Trophoblast cell (in vitro differentiated cells and primary cell): Measurements from ENCODE around the gene SAXO1.

ENCODE experiments used
- DNase-seq, 2 donors: peaks; one replicate each; pipeline ENCODE4 v3.0.0-alpha.2; 2016
- H2AFZ ChIP-seq: 2 replicates; pipeline ENCODE4 v1.6.1; 2013; ENCODE audit warnings: low read length, moderate library complexity, mild to moderate bottlenecking; ENCODE audit not compliant: insufficient read depth, poor library complexity
- H2AK5ac ChIP-seq: 2 replicates; pipeline ENCODE4 v1.6.1; 2013; ENCODE audit warnings: mild to moderate bottlenecking, low read length
- H2BK120ac ChIP-seq: 2 replicates; pipeline ENCODE4 v1.6.1; 2013; ENCODE audit warnings: low read length, mild to moderate bottlenecking, moderate library complexity; ENCODE audit not compliant: insufficient read depth, poor library complexity
- H2BK12ac ChIP-seq: 2 replicates; pipeline ENCODE4 v1.6.1; 2013; ENCODE audit warnings: mild to moderate bottlenecking, low read length, moderate library complexity
- H2BK5ac ChIP-seq: 2 replicates; pipeline ENCODE4 v1.6.1; 2013; ENCODE audit warnings: low read length, low read depth, moderate library complexity, mild to moderate bottlenecking; ENCODE audit not compliant: poor library complexity
- H3K14ac ChIP-seq: 2 replicates; pipeline ENCODE4 v1.6.1; 2013; ENCODE audit warnings: mild to moderate bottlenecking, low read length
- H3K18ac ChIP-seq: 2 replicates; pipeline ENCODE4 v1.6.1; 2013; ENCODE audit warnings: mild to moderate bottlenecking, low read length
- H3K23ac ChIP-seq: 2 replicates; pipeline ENCODE4 v1.6.1; 2013; ENCODE audit warnings: low read length
- H3K27ac ChIP-seq: 2 replicates; pipeline ENCODE4 v1.5.1; 2013; ENCODE audit warnings: low read depth, mild to moderate bottlenecking, inconsistent platforms, low read length, moderate library complexity
- H3K27me3 ChIP-seq: 2 replicates; pipeline ENCODE4 v1.6.1; 2013; ENCODE audit warnings: inconsistent platforms, mild to moderate bottlenecking, low read length, moderate library complexity; ENCODE audit not compliant: insufficient read depth
- H3K36me3 ChIP-seq, 2 experiments: 1 replicate in 1 of 2; 2 replicates in 1 of 2; pipeline ENCODE4 v1.6.1; 2013; ENCODE audit warnings: low read length in 2 of 2, mild to moderate bottlenecking in 2 of 2, moderate library complexity in 1 of 2; ENCODE audit not compliant: insufficient read depth in 2 of 2, control insufficient read depth in 1 of 2
- H3K4ac ChIP-seq: 2 replicates; pipeline ENCODE4 v1.6.1; 2013; ENCODE audit warnings: low read depth, mild to moderate bottlenecking, low read length, moderate library complexity
- H3K4me1 ChIP-seq, 2 experiments: 1 replicate in 1 of 2; 2 replicates in 1 of 2; pipeline ENCODE4 v1.6.1; 2013; ENCODE audit warnings: low read length in 2 of 2, mild to moderate bottlenecking in 2 of 2, moderate library complexity in 1 of 2; ENCODE audit not compliant: insufficient read depth in 2 of 2, control insufficient read depth in 1 of 2
- H3K4me2 ChIP-seq: 2 replicates; pipeline ENCODE4 v1.6.1; 2013; ENCODE audit warnings: inconsistent platforms, mild to moderate bottlenecking, low read length, moderate library complexity
- H3K4me3 ChIP-seq: 2 replicates; pipeline ENCODE4 v1.5.1; 2013; ENCODE audit warnings: mild to moderate bottlenecking, low read depth, low read length, inconsistent platforms
- H3K79me1 ChIP-seq: one replicate; pipeline ENCODE4 v1.6.1; 2013; ENCODE audit warnings: low read length
- H3K79me2 ChIP-seq: 2 replicates; pipeline ENCODE4 v1.6.1; 2013; ENCODE audit warnings: low read length, mild to moderate bottlenecking; ENCODE audit not compliant: control insufficient read depth, insufficient read depth, poor library complexity
- H3K9ac ChIP-seq: 2 replicates; pipeline ENCODE4 v1.6.1; 2013; ENCODE audit warnings: mild to moderate bottlenecking, low read length
- H3K9me3 ChIP-seq: 2 replicates; pipeline ENCODE4 v1.6.1; 2013; ENCODE audit warnings: low read depth, mild to moderate bottlenecking, control low read depth, inconsistent platforms, low read length; ENCODE audit not compliant: insufficient read depth
- H4K12ac ChIP-seq: 2 replicates; pipeline ENCODE4 v1.6.1; 2013; ENCODE audit warnings: low read depth, mild to moderate bottlenecking, low read length, moderate library complexity
- H4K8ac ChIP-seq: 2 replicates; pipeline ENCODE4 v1.6.1; 2013; ENCODE audit warnings: low read depth, mild to moderate bottlenecking, low read length, moderate library complexity
- H4K91ac ChIP-seq: one replicate; pipeline ENCODE4 v1.6.1; 2013; ENCODE audit warnings: low read depth, mild to moderate bottlenecking, low read length, moderate library complexity
- WGBS: extraction: QIAGEN DNeasy Blood & Tissue Kit; methylation state at CpG from one replicate; pipeline ENCODE4 v1.1.7; 2013; ENCODE audit warnings: missing lambda C conversion rate; ENCODE audit not compliant: insufficient read length, insufficient coverage; ENCODE audit errors: extremely low coverage; 5-methylcytosine and 5-hydroxymethylcytosine counted together

SAXO1 gene

DNA sequence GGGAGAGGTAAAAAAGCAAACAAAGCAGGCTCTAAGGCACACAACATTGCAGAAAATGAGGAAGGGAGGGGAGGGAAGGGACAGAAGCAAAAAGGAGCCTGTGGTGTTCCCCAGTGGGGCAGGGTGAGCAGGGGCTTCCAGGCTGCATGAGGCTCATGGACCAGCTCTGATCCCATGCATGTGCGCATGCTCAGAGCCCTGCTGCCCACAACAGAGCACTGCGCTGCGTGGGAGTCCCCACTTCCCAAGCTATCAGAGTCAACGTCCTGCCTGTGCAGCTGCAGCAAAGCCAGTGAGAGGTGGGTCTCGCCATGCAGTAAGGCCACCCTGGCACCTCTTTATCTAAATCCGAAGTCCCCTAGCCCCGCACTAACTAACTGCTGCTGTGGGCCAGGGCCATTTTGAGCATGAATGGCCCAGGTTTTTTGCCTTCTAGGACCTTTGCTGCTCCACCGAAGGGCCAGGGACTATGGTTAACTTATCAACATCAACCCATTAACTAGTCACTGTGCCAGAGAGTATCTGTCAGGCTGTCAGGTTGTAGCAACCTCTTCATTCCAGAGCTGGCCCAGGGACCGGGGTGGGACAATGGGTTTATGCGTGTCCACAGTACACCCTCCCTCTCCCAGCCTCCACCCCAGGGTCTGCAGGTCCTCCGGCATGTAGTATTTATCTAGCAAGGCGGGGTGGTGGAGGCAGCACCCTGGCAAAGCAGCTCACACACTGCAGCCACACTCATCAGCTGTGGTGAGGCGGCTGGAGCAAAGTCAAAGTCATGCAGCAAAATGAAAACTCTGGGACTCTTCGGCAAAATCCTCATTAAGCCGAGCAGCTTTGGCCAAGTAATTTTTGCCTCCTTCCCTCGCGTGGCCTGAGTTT is 123.6 kb downstream of the SAXO1 start:
- no peak overlapping the region for H2BK5ac ChIP-seq
- H2BK120ac ChIP-seq: no peak overlapping the region
- no peak overlapping the region for H3K27ac ChIP-seq
- no peaks in the 10 kb centered on the region for H3K79me1 ChIP-seq
- no peak overlapping the region for H4K12ac ChIP-seq
- WGBS: no CpG with 5 or more reads among the region's 17 CpGs
- DNase-seq: no peak
- no peak overlapping the region for H4K91ac ChIP-seq
- no peaks in the 10 kb centered on the region for H3K4me1 ChIP-seq
- no peak overlapping the region for H3K4me2 ChIP-seq
- peaks cover 3% of the 10 kb centered on the region for H3K9me3 ChIP-seq
- no peaks in the 10 kb centered on the region for H3K36me3 ChIP-seq
- H3K23ac ChIP-seq: no peak overlapping the region
- H4K8ac ChIP-seq: no peak overlapping the region
- H3K4me3 ChIP-seq: no peak overlapping the region
- no peaks in the 10 kb centered on the region for H3K79me2 ChIP-seq
- no peak overlapping the region for H2AK5ac ChIP-seq
- H3K9ac ChIP-seq: no peak overlapping the region
- H3K4ac ChIP-seq: no peak overlapping the region
- H3K27me3 ChIP-seq: no peaks in the 10 kb centered on the region
- H3K18ac ChIP-seq: no peak overlapping the region
- no peak overlapping the region for H2BK12ac ChIP-seq
- H2AFZ ChIP-seq: no peak overlapping the region
- no peak overlapping the region for H3K14ac ChIP-seq

DNA sequence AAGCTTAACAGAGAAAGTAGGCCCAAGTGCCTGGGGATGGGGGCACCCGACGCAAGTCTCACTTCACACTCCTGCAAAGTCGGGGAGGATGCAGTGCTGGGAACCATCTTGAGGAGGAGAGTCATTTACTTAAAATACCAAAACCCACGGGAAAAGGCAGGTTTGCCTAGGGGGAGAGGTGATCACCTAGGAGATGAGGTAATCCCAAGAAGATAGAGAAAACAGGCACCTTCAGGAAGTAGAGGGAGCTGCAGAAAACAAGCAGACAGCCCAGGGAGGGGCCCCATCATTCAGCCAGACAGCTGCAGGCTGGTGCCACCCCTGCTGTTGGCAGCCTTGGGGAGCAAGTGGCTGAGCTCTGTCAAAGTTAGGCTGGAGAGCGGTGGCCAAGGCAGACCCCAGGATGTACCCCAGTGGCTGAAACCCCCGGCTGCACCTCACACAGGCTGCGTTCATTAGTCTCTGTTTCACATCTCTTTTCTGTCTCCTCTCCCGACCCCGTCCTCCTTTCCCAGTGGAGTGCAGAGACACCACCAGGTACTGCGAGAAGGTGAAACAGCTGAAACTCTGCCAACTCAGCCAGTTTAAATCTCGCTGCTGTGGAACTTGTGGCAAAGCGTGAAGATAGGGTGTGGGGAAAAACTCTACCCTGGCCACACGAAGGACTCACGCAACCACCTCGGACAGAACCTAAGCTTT is 124.9 kb downstream of the SAXO1 start:
- H3K18ac ChIP-seq: no peak overlapping the region
- DNase-seq: no peak
- no peak overlapping the region for H4K8ac ChIP-seq
- no peaks in the 10 kb centered on the region for H3K79me2 ChIP-seq
- no peak overlapping the region for H2BK120ac ChIP-seq
- no peak overlapping the region for H3K14ac ChIP-seq
- H2BK5ac ChIP-seq: no peak overlapping the region
- H2AK5ac ChIP-seq: no peak overlapping the region
- no peak overlapping the region for H2BK12ac ChIP-seq
- H3K4ac ChIP-seq: no peak overlapping the region
- H3K4me1 ChIP-seq: no peaks in the 10 kb centered on the region
- H3K4me2 ChIP-seq: no peak overlapping the region
- no peak overlapping the region for H2AFZ ChIP-seq
- H3K9ac ChIP-seq: no peak overlapping the region
- no peaks in the 10 kb centered on the region for H3K79me1 ChIP-seq
- no CpG with 5 or more reads among the region's 15 CpGs for WGBS
- H3K4me3 ChIP-seq: no peak overlapping the region
- H4K91ac ChIP-seq: no peak overlapping the region
- no peaks in the 10 kb centered on the region for H3K36me3 ChIP-seq
- no peak overlapping the region for H3K27ac ChIP-seq
- H3K23ac ChIP-seq: no peak overlapping the region
- H4K12ac ChIP-seq: no peak overlapping the region
- no peaks in the 10 kb centered on the region for H3K27me3 ChIP-seq
- H3K9me3 ChIP-seq: peaks cover 3% of the 10 kb centered on the region

DNA sequence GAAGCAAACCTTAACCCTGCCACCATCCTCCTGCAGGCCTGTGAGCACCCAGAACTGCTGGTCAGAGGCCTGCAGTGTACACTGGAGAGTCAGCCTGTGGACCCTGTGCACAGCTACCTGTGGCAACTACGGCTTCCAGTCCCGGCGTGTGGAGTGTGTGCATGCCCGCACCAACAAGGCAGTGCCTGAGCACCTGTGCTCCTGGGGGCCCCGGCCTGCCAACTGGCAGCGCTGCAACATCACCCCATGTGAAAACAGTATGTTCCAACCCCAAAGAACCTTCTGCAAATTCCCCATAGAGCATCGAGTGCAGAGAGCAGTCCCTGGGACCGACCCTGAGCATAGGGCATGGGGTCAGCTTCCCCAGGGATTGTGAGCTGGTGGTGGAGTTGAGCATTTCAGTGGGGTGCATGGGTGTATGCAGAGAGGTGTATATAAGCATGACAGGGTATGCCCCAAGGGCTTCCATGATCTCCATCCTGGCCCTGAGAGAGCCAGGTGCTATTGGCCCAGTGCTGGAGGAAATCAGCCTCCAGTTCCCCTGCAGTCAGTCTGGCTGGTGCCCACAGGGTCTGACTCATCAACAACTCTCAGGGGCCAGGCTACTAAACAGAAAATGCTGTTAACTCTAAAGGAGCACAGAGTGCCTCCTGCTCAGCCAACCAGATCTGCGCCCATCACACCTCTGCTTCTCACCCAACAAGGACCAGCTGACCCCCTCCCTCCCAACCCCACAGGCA is 126.2 kb downstream of the SAXO1 start:
- no peak overlapping the region for H4K8ac ChIP-seq
- H3K36me3 ChIP-seq: no peaks in the 10 kb centered on the region
- no peak overlapping the region for H2BK5ac ChIP-seq
- no peak overlapping the region for H3K27ac ChIP-seq
- H3K4ac ChIP-seq: no peak overlapping the region
- no peaks in the 10 kb centered on the region for H3K27me3 ChIP-seq
- no peaks in the 10 kb centered on the region for H3K79me1 ChIP-seq
- no peak overlapping the region for H3K4me3 ChIP-seq
- no peak overlapping the region for H3K23ac ChIP-seq
- no peak overlapping the region for H2BK120ac ChIP-seq
- no peak overlapping the region for H3K9ac ChIP-seq
- H4K91ac ChIP-seq: no peak overlapping the region
- peaks cover 3% of the 10 kb centered on the region for H3K9me3 ChIP-seq
- no peak for DNase-seq
- no peak overlapping the region for H2AFZ ChIP-seq
- no CpG with 5 or more reads among the region's 9 CpGs for WGBS
- no peak overlapping the region for H2AK5ac ChIP-seq
- H3K14ac ChIP-seq: no peak overlapping the region
- no peak overlapping the region for H3K4me2 ChIP-seq
- H3K79me2 ChIP-seq: no peaks in the 10 kb centered on the region
- H3K4me1 ChIP-seq: no peaks in the 10 kb centered on the region
- H2BK12ac ChIP-seq: no peak overlapping the region
- H3K18ac ChIP-seq: no peak overlapping the region
- no peak overlapping the region for H4K12ac ChIP-seq

DNA sequence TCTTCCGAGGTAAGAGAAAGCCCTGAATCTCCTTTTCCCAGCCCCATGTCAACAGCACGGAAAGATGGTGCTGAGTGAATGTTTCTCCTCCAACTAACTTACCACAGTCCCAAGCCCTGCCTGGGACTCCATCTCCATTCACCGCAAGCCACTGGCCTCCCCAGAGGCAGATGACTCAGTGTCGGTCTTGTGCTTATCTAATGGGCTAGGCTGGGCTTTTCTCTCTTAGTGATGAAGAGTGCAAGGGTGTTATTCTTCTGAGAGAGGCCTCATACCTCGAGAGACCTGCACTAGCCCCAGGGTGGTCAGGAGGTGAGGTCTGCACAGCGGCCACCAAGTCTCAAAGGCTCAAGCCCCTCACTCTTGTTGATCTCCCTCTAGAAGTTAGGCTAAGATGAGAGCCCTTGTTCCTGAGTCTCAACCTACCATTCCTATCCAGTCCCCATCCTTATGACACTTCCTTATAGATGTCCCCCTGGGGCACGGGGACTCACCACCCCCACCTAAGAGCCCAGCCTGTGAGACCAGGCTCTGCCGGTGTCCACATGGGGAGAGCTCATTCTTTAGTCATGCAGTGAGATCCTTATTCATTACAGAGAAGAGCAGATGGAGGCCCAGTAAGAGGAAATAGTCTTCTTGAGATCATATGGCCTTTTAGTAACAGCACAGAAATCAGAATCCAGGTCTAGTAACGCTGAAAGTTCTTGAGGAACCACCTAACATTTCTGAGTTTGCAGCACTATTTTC is 127.0 kb downstream of the SAXO1 start:
- no peak overlapping the region for H4K91ac ChIP-seq
- no peaks in the 10 kb centered on the region for H3K4me1 ChIP-seq
- no peak overlapping the region for H3K4me3 ChIP-seq
- no peak overlapping the region for H3K4me2 ChIP-seq
- no peaks in the 10 kb centered on the region for H3K36me3 ChIP-seq
- H3K9me3 ChIP-seq: peaks cover 3% of the 10 kb centered on the region
- no peak overlapping the region for H3K14ac ChIP-seq
- no peaks in the 10 kb centered on the region for H3K79me1 ChIP-seq
- no peak overlapping the region for H2BK12ac ChIP-seq
- DNase-seq: no peak
- H3K4ac ChIP-seq: no peak overlapping the region
- H3K27me3 ChIP-seq: no peaks in the 10 kb centered on the region
- H3K23ac ChIP-seq: no peak overlapping the region
- H2BK5ac ChIP-seq: no peak overlapping the region
- no CpG with 5 or more reads among the region's 9 CpGs for WGBS
- H3K27ac ChIP-seq: no peak overlapping the region
- no peak overlapping the region for H2AK5ac ChIP-seq
- no peaks in the 10 kb centered on the region for H3K79me2 ChIP-seq
- no peak overlapping the region for H3K9ac ChIP-seq
- H2AFZ ChIP-seq: no peak overlapping the region
- no peak overlapping the region for H4K8ac ChIP-seq
- no peak overlapping the region for H2BK120ac ChIP-seq
- no peak overlapping the region for H4K12ac ChIP-seq
- no peak overlapping the region for H3K18ac ChIP-seq
